ENCODE results near the gene ANKRD10. TPM values are rescaled to one million over a fixed set of nuclear protein-coding genes. Genes with fewer than 3 reads are reported as not detected.
A peak's percentile ranks its signal among the peaks of the same experiment; 100 is the strongest.

The ANKRD10 gene
- total RNA-seq, 1 donor from 2014 or later, result 134 TPM

GRCh38 chr13:110938662-110939421, 24.0 kb upstream of the ANKRD10 start:
- no peaks in the 10 kb centered on the region for H3K27me3 ChIP-seq
- no peak for TF ChIP-seq CTCF (IDR thresholded peaks at IDR 0.05)
- intact Hi-C loops (cut with DNase I), result no loop called here
- DNase-seq (no peak), ATAC-seq (no peak)
- H3K9me3 ChIP-seq, result no peaks in the 10 kb centered on the region
- H3K27ac ChIP-seq, result no peak overlapping the region
- no peaks in the 10 kb centered on the region for H3K4me1 ChIP-seq
- no peaks in the 10 kb centered on the region for H3K36me3 ChIP-seq
- H3K4me3 ChIP-seq, result no peak overlapping the region

GRCh38 chr13:110937511-110938285, 22.8 kb upstream of the ANKRD10 start:
- Histone ChIP-seq H3K4me1 (no peaks in the 10 kb centered on the region), H3K36me3 (no peaks in the 10 kb centered on the region), H3K4me3 (no peak overlapping the region), H3K9me3 (peaks cover 9% of the 10 kb centered on the region), H3K27ac (no peak overlapping the region), H3K27me3 (no peaks in the 10 kb centered on the region)
- ATAC-seq (peak; percentile 84), DNase-seq (no peak)
- TF ChIP-seq CTCF (IDR thresholded peaks at IDR 0.05), result no peak
- intact Hi-C loops (cut with DNase I), result no loop called here

- H3K27ac ChIP-seq, result no peak overlapping the region
- intact Hi-C loops (cut with DNase I), result no loop called here
- ATAC-seq (no peak), DNase-seq (no peak)
- no peak for TF ChIP-seq CTCF (IDR thresholded peaks at IDR 0.05)
- peaks cover 9% of the 10 kb centered on the region for H3K9me3 ChIP-seq
- H3K36me3 ChIP-seq, result no peaks in the 10 kb centered on the region
- H3K4me3 ChIP-seq, result no peak overlapping the region
- no peaks in the 10 kb centered on the region for H3K27me3 ChIP-seq
- H3K4me1 ChIP-seq, result no peaks in the 10 kb centered on the region
These were observed 21.6 kb upstream of the ANKRD10 start for GRCh38 chr13:110936519-110936918.

GRCh38 chr13:110932588-110932987, 17.7 kb upstream of the ANKRD10 start:
- no peaks in the 10 kb centered on the region for H3K4me1 ChIP-seq
- TF ChIP-seq CTCF (IDR thresholded peaks at IDR 0.05), result no peak

GRCh38 chr13:110929104-110929777, 14.4 kb upstream of the ANKRD10 start:
- Histone ChIP-seq H3K36me3 (no peaks in the 10 kb centered on the region), H3K27ac (no peak overlapping the region), H3K27me3 (peaks cover 5% of the 10 kb centered on the region), H3K9me3 (peaks cover 9% of the 10 kb centered on the region), H3K4me1 (no peaks in the 10 kb centered on the region), H3K4me3 (no peak overlapping the region)
- no peak for ATAC-seq
- DNase-seq, result no peak
- intact Hi-C loops (cut with DNase I), result no loop called here
- no peak for TF ChIP-seq CTCF (IDR thresholded peaks at IDR 0.05)

More at GRCh38 chr13:110932588-110932987, 17.7 kb upstream of the ANKRD10 start:
- DNase-seq (no peak), ATAC-seq (no peak)
- peaks cover 5% of the 10 kb centered on the region for H3K27me3 ChIP-seq
- peaks cover 9% of the 10 kb centered on the region for H3K9me3 ChIP-seq
- intact Hi-C loops (cut with DNase I), result no loop called here
- no peak overlapping the region for H3K27ac ChIP-seq
- no peaks in the 10 kb centered on the region for H3K36me3 ChIP-seq
- H3K4me3 ChIP-seq, result no peak overlapping the region

Measured in upper lobe of right lung (tissue), 1 donor.